ENCODE results near the gene TTC38.

TTC38 gene

DNA sequence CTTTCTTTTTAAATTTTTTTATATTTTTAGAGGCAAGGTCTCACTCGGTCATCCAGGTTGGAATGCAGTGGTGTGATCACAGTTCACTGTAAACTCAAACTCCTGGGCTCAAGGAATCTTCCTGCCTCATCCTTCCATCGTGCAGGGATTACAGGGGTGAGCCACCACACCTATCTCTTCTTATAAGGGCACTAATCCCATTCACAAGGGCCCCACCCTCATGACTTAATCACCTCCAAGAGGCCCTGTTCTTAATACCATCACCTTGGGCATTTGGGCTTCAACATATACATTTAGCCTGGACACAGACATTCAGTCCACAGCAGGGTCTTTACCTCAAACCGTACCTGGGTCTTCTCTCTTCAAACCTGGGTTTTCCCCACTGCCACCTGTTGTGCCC, 24.4 kb downstream of the TTC38 start:
- peaks cover 66% of the 10 kb centered on the region for H3K4me1 ChIP-seq (ENCODE audit: insufficient read depth, low read length, poor library complexity, severe bottlenecking)
- no peaks in the 10 kb centered on the region for H3F3A ChIP-seq (ENCODE audit: low read depth)
- no peaks in the 10 kb centered on the region for H3K9me3 ChIP-seq (ENCODE audit: insufficient read depth, low read depth, low read length)
- H4K20me1 ChIP-seq (ENCODE audit: insufficient read depth, low read length, poor library complexity, severe bottlenecking) = no peaks in the 10 kb centered on the region
- H2AFZ ChIP-seq (ENCODE audit: low read length) = no peak overlapping the region
- no peak overlapping the region for H3K4me3 ChIP-seq (ENCODE audit: low read length, poor library complexity, severe bottlenecking)
- H3K79me2 ChIP-seq (ENCODE audit: insufficient read depth, low read length) = peaks cover 37% of the 10 kb centered on the region
- H3K27me3 ChIP-seq (ENCODE audit: insufficient read depth, low read length, poor library complexity, severe bottlenecking) = no peaks in the 10 kb centered on the region
- no peak overlapping the region for H3K4me2 ChIP-seq (ENCODE audit: low read depth, low read length, poor library complexity, severe bottlenecking)
- no peak for TF ChIP-seq EZH2phosphoT487 (IDR thresholded peaks at IDR 0.05; ENCODE audit: borderline replicate concordance)
- TF ChIP-seq, protein P1, sequence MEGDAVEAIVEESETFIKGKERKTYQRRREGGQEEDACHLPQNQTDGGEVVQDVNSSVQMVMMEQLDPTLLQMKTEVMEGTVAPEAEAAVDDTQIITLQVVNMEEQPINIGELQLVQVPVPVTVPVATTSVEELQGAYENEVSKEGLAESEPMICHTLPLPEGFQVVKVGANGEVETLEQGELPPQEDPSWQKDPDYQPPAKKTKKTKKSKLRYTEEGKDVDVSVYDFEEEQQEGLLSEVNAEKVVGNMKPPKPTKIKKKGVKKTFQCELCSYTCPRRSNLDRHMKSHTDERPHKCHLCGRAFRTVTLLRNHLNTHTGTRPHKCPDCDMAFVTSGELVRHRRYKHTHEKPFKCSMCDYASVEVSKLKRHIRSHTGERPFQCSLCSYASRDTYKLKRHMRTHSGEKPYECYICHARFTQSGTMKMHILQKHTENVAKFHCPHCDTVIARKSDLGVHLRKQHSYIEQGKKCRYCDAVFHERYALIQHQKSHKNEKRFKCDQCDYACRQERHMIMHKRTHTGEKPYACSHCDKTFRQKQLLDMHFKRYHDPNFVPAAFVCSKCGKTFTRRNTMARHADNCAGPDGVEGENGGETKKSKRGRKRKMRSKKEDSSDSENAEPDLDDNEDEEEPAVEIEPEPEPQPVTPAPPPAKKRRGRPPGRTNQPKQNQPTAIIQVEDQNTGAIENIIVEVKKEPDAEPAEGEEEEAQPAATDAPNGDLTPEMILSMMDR (conservative IDR thresholded peaks at IDR 0.05; ENCODE audit: low read length) = no peak
- peaks cover 8% of the 10 kb centered on the region; the same call in 1 of the 2 replicates for H3K36me3 ChIP-seq (ENCODE audit: insufficient read depth, low read length)
- no peaks in the 10 kb centered on the region for H3K9me2 ChIP-seq (replicated peaks; ENCODE audit: low read depth, low read length)
- no peak overlapping the region for H3K9ac ChIP-seq (ENCODE audit: low read depth, low read length, poor library complexity, severe bottlenecking)

DNA sequence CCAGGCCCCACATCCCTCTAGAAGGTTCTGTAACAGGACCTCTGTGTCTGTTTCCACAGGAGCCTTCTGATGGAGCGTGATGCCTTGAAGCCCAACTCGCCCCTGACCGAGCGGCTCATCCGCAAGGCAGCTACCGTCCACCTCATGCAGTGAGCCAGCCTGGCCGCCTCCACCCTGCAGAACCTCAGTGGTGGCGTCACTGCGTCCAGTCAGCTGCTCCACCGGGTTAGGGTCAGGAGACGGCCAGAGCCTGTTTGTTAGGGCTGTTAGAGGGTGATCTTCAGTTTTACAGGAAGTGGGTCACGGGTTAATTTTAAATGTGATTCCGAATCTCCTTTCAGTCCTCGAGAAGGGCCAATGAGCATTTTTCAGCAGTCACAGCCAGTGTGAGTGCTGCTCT, 24.9 kb downstream of the TTC38 start:
- TF ChIP-seq, protein P1 (conservative IDR thresholded peaks at IDR 0.05; ENCODE audit: low read length) = no peak
- no peak for TF ChIP-seq EZH2phosphoT487 (IDR thresholded peaks at IDR 0.05; ENCODE audit: borderline replicate concordance)
- Histone ChIP-seq H3K9me3 (ENCODE audit: insufficient read depth, low read depth, low read length) (no peaks in the 10 kb centered on the region), H3F3A (ENCODE audit: low read depth) (no peaks in the 10 kb centered on the region), H3K27me3 (ENCODE audit: insufficient read depth, low read length, poor library complexity, severe bottlenecking) (no peaks in the 10 kb centered on the region), H3K4me1 (ENCODE audit: insufficient read depth, low read length, poor library complexity, severe bottlenecking) (peaks cover 60% of the 10 kb centered on the region), H3K79me2 (ENCODE audit: insufficient read depth, low read length) (peaks cover 37% of the 10 kb centered on the region), H3K36me3 (ENCODE audit: insufficient read depth, low read length) (peaks cover 8% of the 10 kb centered on the region; the same call in 1 of the 2 replicates), H3K9me2 (replicated peaks; ENCODE audit: low read depth, low read length) (no peaks in the 10 kb centered on the region), H2AFZ (ENCODE audit: low read length) (no peak overlapping the region), H3K4me3 (ENCODE audit: low read length, poor library complexity, severe bottlenecking) (no peak overlapping the region), H3K4me2 (ENCODE audit: low read depth, low read length, poor library complexity, severe bottlenecking) (no peak overlapping the region), H3K9ac (ENCODE audit: low read depth, low read length, poor library complexity, severe bottlenecking) (no peak overlapping the region), H4K20me1 (ENCODE audit: insufficient read depth, low read length, poor library complexity, severe bottlenecking) (no peaks in the 10 kb centered on the region)

DNA sequence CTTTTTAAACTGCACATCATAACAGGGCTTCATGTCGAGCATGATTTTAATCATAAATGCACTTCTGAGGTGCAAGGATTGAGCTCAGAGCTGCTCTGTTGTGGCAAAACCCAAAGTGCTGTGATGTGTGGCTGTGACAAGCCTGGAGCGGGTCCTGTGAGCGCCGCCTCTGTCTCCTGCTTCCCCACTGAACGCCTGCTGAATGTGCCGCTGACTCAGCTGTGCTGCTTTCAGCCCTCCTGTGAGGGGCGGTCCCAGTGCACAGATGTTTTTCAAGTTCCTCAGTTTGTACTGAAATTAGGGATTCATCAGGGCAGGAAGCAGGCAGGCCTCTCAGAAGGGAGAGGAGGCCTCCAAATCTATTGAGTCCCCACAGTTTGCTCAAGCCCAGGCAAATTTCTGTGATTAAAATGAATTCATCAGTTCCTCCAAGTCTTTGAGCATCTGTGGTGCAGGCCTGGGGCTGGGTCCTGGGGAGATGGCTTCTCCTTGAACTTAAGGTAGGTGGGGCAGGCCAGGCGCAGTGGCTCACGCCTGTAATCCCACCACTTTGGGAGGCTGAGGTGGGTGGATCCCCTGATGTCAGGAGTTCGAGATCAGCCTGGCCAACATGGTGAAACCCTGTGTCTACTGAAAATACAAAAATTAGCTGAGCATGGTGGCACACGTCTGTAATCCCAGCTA, 25.9 kb downstream of the TTC38 start:
- no peaks in the 10 kb centered on the region for H3F3A ChIP-seq (ENCODE audit: low read depth)

More for the DNA sequence above, 25.9 kb downstream of the TTC38 start:
- Histone ChIP-seq H4K20me1 (ENCODE audit: insufficient read depth, low read length, poor library complexity, severe bottlenecking) (no peaks in the 10 kb centered on the region), H3K9me2 (replicated peaks; ENCODE audit: low read depth, low read length) (no peaks in the 10 kb centered on the region), H3K4me2 (ENCODE audit: low read depth, low read length, poor library complexity, severe bottlenecking) (peak overlapping the region; percentile 25), H3K4me1 (ENCODE audit: insufficient read depth, low read length, poor library complexity, severe bottlenecking) (peaks cover 56% of the 10 kb centered on the region), H3K36me3 (ENCODE audit: insufficient read depth, low read length) (peaks cover 9% of the 10 kb centered on the region; the same call in 1 of the 2 replicates), H3K79me2 (ENCODE audit: insufficient read depth, low read length) (peaks cover 42% of the 10 kb centered on the region), H2AFZ (ENCODE audit: low read length) (no peak overlapping the region), H3K9me3 (ENCODE audit: insufficient read depth, low read depth, low read length) (no peaks in the 10 kb centered on the region), H3K27me3 (ENCODE audit: insufficient read depth, low read length, poor library complexity, severe bottlenecking) (no peaks in the 10 kb centered on the region), H3K4me3 (ENCODE audit: low read length, poor library complexity, severe bottlenecking) (no peak overlapping the region), H3K9ac (ENCODE audit: low read depth, low read length, poor library complexity, severe bottlenecking) (peak overlapping the region; percentile 45)
- no peak for TF ChIP-seq EZH2phosphoT487 (IDR thresholded peaks at IDR 0.05; ENCODE audit: borderline replicate concordance)
- TF ChIP-seq, protein P1 (conservative IDR thresholded peaks at IDR 0.05; ENCODE audit: low read length) = no peak
